Measurements from ENCODE around the gene DDIT3. TPM values are rescaled to one million over a fixed set of nuclear protein-coding genes. Genes with fewer than 3 reads are reported as not detected.

Gene DDIT3
- total RNA-seq, 1 experiment from 2014 or later = 3.4 TPM

DNA sequence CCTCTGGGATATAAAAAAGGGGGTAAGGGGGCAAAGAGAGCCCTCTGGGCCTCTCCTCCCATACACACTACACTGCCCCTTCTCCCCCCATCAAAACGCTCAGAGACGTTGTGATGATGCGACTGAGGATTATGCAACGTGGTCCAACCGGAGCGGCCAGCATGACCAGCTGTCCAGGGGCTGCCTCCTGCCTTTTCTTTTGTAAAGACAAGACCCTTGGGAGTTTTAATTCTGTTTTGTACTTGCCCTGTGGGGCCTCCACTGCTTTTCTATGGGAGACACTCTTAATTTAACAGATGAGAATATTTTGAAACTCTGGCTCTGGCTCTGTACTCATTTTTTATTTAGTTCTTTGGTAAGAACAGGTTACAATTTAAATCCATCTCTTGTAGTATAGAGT lies 9.5 kb upstream of the DDIT3 start (continued):
- TF ChIP-seq, protein P1, sequence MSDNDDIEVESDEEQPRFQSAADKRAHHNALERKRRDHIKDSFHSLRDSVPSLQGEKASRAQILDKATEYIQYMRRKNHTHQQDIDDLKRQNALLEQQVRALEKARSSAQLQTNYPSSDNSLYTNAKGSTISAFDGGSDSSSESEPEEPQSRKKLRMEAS (CRISPR knock-in tag; IDR thresholded peaks at IDR 0.05) = no peak
- TF ChIP-seq, protein P2, sequence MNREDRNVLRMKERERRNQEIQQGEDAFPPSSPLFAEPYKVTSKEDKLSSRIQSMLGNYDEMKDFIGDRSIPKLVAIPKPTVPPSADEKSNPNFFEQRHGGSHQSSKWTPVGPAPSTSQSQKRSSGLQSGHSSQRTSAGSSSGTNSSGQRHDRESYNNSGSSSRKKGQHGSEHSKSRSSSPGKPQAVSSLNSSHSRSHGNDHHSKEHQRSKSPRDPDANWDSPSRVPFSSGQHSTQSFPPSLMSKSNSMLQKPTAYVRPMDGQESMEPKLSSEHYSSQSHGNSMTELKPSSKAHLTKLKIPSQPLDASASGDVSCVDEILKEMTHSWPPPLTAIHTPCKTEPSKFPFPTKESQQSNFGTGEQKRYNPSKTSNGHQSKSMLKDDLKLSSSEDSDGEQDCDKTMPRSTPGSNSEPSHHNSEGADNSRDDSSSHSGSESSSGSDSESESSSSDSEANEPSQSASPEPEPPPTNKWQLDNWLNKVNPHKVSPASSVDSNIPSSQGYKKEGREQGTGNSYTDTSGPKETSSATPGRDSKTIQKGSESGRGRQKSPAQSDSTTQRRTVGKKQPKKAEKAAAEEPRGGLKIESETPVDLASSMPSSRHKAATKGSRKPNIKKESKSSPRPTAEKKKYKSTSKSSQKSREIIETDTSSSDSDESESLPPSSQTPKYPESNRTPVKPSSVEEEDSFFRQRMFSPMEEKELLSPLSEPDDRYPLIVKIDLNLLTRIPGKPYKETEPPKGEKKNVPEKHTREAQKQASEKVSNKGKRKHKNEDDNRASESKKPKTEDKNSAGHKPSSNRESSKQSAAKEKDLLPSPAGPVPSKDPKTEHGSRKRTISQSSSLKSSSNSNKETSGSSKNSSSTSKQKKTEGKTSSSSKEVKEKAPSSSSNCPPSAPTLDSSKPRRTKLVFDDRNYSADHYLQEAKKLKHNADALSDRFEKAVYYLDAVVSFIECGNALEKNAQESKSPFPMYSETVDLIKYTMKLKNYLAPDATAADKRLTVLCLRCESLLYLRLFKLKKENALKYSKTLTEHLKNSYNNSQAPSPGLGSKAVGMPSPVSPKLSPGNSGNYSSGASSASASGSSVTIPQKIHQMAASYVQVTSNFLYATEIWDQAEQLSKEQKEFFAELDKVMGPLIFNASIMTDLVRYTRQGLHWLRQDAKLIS (CRISPR knock-in tag; IDR thresholded peaks at IDR 0.05; ENCODE audit: borderline replicate concordance) = no peak
- TF ChIP-seq, protein P3, sequence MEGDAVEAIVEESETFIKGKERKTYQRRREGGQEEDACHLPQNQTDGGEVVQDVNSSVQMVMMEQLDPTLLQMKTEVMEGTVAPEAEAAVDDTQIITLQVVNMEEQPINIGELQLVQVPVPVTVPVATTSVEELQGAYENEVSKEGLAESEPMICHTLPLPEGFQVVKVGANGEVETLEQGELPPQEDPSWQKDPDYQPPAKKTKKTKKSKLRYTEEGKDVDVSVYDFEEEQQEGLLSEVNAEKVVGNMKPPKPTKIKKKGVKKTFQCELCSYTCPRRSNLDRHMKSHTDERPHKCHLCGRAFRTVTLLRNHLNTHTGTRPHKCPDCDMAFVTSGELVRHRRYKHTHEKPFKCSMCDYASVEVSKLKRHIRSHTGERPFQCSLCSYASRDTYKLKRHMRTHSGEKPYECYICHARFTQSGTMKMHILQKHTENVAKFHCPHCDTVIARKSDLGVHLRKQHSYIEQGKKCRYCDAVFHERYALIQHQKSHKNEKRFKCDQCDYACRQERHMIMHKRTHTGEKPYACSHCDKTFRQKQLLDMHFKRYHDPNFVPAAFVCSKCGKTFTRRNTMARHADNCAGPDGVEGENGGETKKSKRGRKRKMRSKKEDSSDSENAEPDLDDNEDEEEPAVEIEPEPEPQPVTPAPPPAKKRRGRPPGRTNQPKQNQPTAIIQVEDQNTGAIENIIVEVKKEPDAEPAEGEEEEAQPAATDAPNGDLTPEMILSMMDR (IDR thresholded peaks at IDR 0.05) = no peak

DNA sequence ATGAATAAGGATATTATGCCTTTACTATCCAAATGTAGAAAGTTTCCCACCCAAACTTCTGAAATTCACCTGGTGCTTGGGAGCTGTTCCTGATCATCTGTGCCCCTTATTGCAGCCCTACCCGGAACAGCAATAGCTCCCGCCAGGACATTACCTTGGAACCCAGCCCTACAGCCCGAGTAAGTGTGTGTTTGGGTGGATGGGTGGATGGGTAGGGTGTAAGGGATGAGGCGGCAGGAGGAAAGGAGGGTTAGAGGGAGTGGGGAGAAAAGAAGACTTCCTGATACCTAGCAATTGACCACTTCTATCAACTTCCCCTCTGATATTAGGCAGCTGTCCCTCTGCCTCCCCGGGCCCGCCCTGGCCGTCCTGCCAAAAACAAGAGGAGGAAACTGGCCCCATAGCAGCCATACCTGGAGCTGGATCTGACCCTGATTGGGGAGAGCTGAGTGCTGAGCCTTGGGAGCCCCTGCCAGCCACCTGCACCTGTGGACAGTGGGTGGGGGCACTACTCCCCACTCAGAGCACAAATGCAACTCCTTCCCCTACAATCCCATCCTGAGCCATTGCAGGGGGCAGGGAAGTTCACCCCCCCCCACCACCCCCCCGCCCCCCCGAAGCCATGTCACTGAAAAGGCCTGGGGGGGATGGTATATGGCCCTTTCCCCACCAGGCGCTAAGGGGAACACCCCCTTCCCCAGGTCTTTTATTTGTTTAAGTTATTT lies 8.7 kb upstream of the DDIT3 start:
- H3K27ac Mint-ChIP-seq = no peak overlapping the region
- no peaks in the 10 kb centered on the region for H3K27me3 Mint-ChIP-seq (ENCODE audit: low read depth)
- ATAC-seq = no peak
- no peak for DNase-seq (ENCODE audit: low spot score)
- CTCF ChIA-PET = interaction anchor here (1.0 kb wide), 1 partner anchor 55 kb away, joined by 3 read pairs; no protein-coding TSS in a partner anchor
- POLR2A ChIA-PET = interaction anchor here (1.0 kb wide), 1 partner anchor 8 kb away, joined by 3 read pairs; no protein-coding TSS in a partner anchor
- H3K4me3 Mint-ChIP-seq = no peak overlapping the region
- peaks cover 41% of the 10 kb centered on the region for H3K36me3 Mint-ChIP-seq
- peaks cover 6% of the 10 kb centered on the region for H3K4me1 Mint-ChIP-seq
- H3K9me3 Mint-ChIP-seq = no peaks in the 10 kb centered on the region
- TF ChIP-seq NFATC4 (CRISPR knock-in tag; IDR thresholded peaks at IDR 0.05) (no peak), RORB (CRISPR knock-in tag; IDR thresholded peaks at IDR 0.05) (no peak), NR2C2 (CRISPR knock-in tag; IDR thresholded peaks at IDR 0.05) (no peak), ESRRA (CRISPR knock-in tag; IDR thresholded peaks at IDR 0.05; ENCODE audit: borderline replicate concordance) (no peak), ZNF138 (CRISPR knock-in tag; conservative IDR thresholded peaks at IDR 0.05) (no peak), TCF7 (CRISPR knock-in tag; IDR thresholded peaks at IDR 0.05; ENCODE audit: low read depth) (no peak), ZBTB21 (CRISPR knock-in tag; IDR thresholded peaks at IDR 0.05; ENCODE audit: borderline replicate concordance) (no peak), ZNF423 (CRISPR knock-in tag; IDR thresholded peaks at IDR 0.05) (no peak)
- TF ChIP-seq, protein P4, sequence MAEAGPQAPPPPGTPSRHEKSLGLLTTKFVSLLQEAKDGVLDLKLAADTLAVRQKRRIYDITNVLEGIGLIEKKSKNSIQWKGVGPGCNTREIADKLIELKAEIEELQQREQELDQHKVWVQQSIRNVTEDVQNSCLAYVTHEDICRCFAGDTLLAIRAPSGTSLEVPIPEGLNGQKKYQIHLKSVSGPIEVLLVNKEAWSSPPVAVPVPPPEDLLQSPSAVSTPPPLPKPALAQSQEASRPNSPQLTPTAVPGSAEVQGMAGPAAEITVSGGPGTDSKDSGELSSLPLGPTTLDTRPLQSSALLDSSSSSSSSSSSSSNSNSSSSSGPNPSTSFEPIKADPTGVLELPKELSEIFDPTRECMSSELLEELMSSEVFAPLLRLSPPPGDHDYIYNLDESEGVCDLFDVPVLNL (CRISPR knock-in tag; IDR thresholded peaks at IDR 0.05; ENCODE audit: borderline replicate concordance, low read depth) = no peak
- TF ChIP-seq, protein P5, sequence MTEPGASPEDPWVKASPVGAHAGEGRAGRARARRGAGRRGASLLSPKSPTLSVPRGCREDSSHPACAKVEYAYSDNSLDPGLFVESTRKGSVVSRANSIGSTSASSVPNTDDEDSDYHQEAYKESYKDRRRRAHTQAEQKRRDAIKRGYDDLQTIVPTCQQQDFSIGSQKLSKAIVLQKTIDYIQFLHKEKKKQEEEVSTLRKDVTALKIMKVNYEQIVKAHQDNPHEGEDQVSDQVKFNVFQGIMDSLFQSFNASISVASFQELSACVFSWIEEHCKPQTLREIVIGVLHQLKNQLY (CRISPR knock-in tag; IDR thresholded peaks at IDR 0.05) = no peak
- TF ChIP-seq, protein P6, sequence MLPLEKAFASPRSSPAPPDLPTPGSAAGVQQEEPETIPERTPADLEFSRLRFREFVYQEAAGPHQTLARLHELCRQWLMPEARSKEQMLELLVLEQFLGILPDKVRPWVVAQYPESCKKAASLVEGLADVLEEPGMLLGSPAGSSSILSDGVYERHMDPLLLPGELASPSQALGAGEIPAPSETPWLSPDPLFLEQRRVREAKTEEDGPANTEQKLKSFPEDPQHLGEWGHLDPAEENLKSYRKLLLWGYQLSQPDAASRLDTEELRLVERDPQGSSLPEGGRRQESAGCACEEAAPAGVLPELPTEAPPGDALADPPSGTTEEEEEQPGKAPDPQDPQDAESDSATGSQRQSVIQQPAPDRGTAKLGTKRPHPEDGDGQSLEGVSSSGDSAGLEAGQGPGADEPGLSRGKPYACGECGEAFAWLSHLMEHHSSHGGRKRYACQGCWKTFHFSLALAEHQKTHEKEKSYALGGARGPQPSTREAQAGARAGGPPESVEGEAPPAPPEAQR (CRISPR knock-in tag; IDR thresholded peaks at IDR 0.05) = no peak
- TF ChIP-seq, protein P7, sequence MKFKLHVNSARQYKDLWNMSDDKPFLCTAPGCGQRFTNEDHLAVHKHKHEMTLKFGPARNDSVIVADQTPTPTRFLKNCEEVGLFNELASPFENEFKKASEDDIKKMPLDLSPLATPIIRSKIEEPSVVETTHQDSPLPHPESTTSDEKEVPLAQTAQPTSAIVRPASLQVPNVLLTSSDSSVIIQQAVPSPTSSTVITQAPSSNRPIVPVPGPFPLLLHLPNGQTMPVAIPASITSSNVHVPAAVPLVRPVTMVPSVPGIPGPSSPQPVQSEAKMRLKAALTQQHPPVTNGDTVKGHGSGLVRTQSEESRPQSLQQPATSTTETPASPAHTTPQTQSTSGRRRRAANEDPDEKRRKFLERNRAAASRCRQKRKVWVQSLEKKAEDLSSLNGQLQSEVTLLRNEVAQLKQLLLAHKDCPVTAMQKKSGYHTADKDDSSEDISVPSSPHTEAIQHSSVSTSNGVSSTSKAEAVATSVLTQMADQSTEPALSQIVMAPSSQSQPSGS (CRISPR knock-in tag; IDR thresholded peaks at IDR 0.05; ENCODE audit: borderline replicate concordance, low read depth) = no peak
- TF ChIP-seq, protein P8, sequence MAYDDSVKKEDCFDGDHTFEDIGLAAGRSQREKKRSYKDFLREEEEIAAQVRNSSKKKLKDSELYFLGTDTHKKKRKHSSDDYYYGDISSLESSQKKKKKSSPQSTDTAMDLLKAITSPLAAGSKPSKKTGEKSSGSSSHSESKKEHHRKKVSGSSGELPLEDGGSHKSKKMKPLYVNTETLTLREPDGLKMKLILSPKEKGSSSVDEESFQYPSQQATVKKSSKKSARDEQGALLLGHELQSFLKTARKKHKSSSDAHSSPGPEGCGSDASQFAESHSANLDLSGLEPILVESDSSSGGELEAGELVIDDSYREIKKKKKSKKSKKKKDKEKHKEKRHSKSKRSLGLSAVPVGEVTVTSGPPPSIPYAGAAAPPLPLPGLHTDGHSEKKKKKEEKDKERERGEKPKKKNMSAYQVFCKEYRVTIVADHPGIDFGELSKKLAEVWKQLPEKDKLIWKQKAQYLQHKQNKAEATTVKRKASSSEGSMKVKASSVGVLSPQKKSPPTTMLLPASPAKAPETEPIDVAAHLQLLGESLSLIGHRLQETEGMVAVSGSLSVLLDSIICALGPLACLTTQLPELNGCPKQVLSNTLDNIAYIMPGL (CRISPR knock-in tag; IDR thresholded peaks at IDR 0.05) = no peak
- TF ChIP-seq, protein P9, sequence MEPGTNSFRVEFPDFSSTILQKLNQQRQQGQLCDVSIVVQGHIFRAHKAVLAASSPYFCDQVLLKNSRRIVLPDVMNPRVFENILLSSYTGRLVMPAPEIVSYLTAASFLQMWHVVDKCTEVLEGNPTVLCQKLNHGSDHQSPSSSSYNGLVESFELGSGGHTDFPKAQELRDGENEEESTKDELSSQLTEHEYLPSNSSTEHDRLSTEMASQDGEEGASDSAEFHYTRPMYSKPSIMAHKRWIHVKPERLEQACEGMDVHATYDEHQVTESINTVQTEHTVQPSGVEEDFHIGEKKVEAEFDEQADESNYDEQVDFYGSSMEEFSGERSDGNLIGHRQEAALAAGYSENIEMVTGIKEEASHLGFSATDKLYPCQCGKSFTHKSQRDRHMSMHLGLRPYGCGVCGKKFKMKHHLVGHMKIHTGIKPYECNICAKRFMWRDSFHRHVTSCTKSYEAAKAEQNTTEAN (CRISPR knock-in tag; IDR thresholded peaks at IDR 0.05) = no peak

All from WTC11 (cell line).